Cerebellar cortex (tissue), 1 donor: ENCODE measurements around the gene RAI1.
"Not testable (repeated sequence)": the region's sequence is repeated elsewhere in the genome, so short reads cannot be mapped to it uniquely, and the experiment has no call there.

Experiments used
- DNase-seq: peaks from one replicate; pipeline ENCODE4 v3.0.0-alpha.2; 2015; ENCODE audit warnings: low spot score

The RAI1 gene

GRCh38 chr17:17679748-17680147, 1.5 kb upstream of the RAI1 start:
- DNase-seq: no peak

- no peak for DNase-seq
Observed at GRCh38 chr17:17680477-17681186, 626 bp upstream of the RAI1 start.

- no peak for DNase-seq
Observed at GRCh38 chr17:17681744-17682292, 560 bp downstream of the RAI1 start.

- no peak for DNase-seq
Observed at GRCh38 chr17:17682293-17682736, 1.1 kb downstream of the RAI1 start.

GRCh38 chr17:17682737-17683680, 1.8 kb downstream of the RAI1 start:
- DNase-seq: no peak

GRCh38 chr17:17683710-17684365, 2.6 kb downstream of the RAI1 start:
- DNase-seq: no peak

- no peak for DNase-seq
Observed at GRCh38 chr17:17684906-17685774, 3.9 kb downstream of the RAI1 start.

GRCh38 chr17:17685775-17686291, 4.6 kb downstream of the RAI1 start:
- DNase-seq: no peak

- DNase-seq: no peak
Observed at GRCh38 chr17:17689312-17689711, 8.1 kb downstream of the RAI1 start.

- DNase-seq: not testable (repeated sequence)
Observed at GRCh38 chr17:17690233-17690632, 9.0 kb downstream of the RAI1 start.

- no peak for DNase-seq
Observed at GRCh38 chr17:17691468-17692263, 10.4 kb downstream of the RAI1 start.

GRCh38 chr17:17692353-17693252, 11.3 kb downstream of the RAI1 start:
- no peak for DNase-seq

- DNase-seq: peak; percentile 77
Observed at GRCh38 chr17:17693253-17694168, 12.3 kb downstream of the RAI1 start.

GRCh38 chr17:17694169-17695081, 13.2 kb downstream of the RAI1 start:
- peak; percentile 70 for DNase-seq

- DNase-seq: no peak
Observed at GRCh38 chr17:17696085-17696484, 14.8 kb downstream of the RAI1 start.

- DNase-seq: no peak
Observed at GRCh38 chr17:17696882-17697633, 15.8 kb downstream of the RAI1 start.
